Stimulated activated CD8-positive, alpha-beta memory T cell treated with anti-CD3 and anti-CD28 coated beads, Interleukin-4, amount 100 ng/mL, for 1 hour (primary cell): ENCODE data around the gene EVA1B.

Experiments used
- DNase-seq, 2 donors: peaks; one replicate each; pipeline ENCODE4 v3.0.0-alpha.2; 2020; ENCODE audit warnings: low read depth in 2 of 2, low spot score in 1 of 2

Gene EVA1B

DNA sequence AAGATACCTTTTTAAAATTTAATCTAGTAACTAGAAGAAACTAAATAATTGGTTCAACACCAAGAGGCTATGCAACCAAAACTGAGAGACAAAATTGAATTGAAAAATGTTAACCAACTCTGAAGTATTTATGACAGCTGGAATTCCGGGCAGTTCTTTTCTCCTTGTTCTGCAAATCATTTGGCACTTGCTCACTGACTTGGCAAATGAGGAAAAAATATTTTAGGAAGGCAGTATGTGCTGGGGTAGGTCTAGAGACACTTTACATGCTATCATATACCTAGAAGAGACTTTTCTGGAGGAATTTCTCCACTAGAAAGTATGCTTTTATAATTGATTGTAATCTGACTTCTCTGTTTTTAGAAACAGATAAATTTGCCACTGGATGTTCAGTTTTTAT is 39.4 kb downstream of the EVA1B start:
- no peak for DNase-seq

DNA sequence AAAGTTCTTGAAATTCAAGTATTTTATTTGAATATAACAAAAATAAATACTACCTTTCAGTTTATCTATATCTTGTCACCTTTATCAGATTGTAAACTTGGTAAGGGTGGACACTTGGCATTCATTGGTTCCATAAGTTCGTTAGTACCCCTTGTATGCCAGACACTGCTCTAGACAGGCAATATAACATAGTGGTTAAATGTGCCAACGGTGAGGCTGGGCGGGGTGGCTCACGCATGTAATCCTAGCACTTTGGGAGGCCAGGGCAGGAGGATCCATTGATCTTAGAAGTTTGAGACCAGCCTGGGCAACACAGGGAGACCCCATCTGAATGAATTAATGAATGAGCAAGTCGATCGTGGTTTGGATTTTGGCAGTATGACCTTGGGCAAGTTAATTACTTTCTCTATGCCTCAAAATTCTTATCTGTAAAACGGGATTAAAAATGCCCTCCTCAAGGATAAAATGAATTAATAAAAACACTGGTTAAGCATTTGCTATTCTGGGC is 43.6 kb downstream of the EVA1B start:
- no peak for DNase-seq

DNA sequence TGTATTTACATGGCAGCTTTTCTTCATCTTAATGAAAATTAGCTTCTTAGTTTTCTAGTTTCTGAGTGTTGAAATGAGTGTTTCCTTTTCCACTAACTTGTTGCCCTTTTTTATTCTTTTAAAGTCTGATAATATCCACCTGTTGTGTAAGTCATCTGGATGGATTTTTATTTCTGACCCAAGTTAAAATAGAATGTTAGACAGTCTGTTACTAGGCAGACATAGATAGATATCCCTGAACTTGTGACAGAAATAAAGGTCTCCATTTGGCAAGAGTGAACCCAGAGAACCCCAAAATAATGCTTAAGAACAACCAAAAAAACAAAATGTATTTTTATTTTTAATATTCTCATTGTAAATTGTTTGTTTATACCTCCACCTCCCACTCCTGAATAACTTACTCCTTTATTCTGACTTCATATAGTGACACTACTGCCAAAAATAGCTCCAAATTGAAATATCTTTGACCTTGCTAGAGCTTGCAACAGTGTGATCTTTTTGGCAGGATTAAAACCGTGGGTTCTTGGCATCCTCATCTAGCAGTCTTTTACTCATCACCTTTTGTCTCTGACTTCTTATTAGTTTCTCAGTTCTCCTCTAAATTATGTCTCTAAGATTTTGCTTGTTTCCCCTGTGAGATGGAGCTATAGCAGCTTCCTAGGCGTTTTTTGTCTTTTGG is 44.2 kb downstream of the EVA1B start:
- no peak for DNase-seq

DNA sequence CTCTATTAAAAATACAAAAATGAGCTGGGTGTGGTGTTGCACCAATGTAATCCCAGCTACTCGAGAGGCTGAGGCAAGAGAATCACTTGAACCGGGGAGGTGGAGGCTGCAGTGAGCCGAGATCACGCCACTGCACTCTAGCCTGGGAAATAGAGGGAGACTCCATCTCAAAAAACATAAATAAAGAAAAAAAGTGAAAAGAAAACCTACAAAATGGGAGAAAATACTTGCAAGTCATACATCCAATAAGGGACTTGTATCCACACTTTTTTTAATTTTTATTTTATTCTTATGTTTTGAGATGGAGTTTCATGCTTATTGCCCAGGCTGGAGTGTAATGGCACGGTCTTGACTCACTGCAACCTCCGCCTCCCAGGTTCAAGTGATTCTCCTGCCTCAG is 46.8 kb downstream of the EVA1B start:
- DNase-seq, result no peak

DNA sequence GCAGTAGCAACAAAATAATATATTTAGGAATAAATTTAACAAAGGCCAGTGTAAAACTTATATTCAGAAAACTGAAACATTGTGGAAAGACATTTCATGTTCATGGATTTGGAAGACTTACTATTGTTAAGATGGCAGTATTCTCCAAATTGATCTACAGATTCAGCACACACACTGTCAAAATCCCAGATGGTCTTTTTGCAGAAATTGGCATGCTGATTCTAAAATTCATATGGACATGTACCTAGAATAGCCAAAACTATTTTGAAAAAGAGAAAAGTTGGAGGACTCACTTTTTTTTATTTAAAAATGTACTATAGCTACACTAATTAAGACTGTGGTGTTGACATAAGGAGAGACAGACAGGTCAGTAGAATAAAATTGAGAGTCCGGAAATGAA is 49.2 kb downstream of the EVA1B start:
- DNase-seq, result no peak

DNA sequence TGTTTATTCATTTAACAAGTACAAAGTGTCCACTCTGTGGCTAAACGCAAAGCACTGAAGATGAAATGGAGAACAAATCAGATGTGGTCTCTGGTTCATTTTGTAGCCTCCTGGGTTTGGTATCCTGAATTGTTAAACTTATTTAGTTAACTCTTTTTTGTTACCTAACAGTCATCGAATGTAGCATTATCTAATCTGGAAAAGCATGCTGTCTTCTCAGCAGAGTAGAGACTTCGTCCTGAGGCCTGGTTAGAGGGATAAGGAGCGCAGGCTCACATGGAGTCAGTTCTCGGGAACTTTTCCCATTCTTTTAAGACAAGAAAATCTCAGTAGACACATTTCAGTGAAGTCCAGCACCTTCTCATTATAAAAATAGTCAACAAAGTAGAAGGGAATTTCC is 50.4 kb downstream of the EVA1B start:
- DNase-seq, result no peak
